GM12878 (cell line): ENCODE data around the gene URAD. TPM values are rescaled to one million over a fixed set of nuclear protein-coding genes. Genes with fewer than 3 reads are reported as not detected.

Source experiments
- ATAC-seq: fragments of 200-7000 bp; cut with Tn5 transposase; 3 replicates; pipeline ENCODE4 v1.9.1; 2020; ENCODE audit warnings: mild to moderate bottlenecking, moderate library complexity
- BruUV-seq: library from RNA; stranded (reverse); fragments of 400-500 nt; replicated peaks from 2 replicates; lab custom pipeline; 2021; lab: Mats Ljungman, UMichigan
- CTCF ChIA-PET: fragments of 300-600 bp; sonication (Branson Sonifier 250); formaldehyde crosslinking; extraction: SDS; loops from one replicate; lab custom pipeline; 2021; ENCODE audit warnings: inconsistent platforms; lab: Yijun Ruan, JAX
- POLR2A ChIA-PET: fragments of 350-600 bp; formaldehyde crosslinking; extraction: SDS; loops from one replicate; lab custom pipeline; 2021; ENCODE audit warnings: inconsistent platforms; lab: Charles Lee
- RAD21 ChIA-PET: fragments of 300-600 bp; sonication (Branson Sonifier 250); formaldehyde crosslinking; loops from one replicate; lab custom pipeline; 2023; ENCODE audit warnings: antibody characterized with exemption; ENCODE audit not compliant: unreplicated experiment; lab: Charles Lee
- SMC1A ChIA-PET: fragments of 300-600 bp; sonication (Branson Sonifier 250); formaldehyde crosslinking; loops from one replicate; lab custom pipeline; 2023; ENCODE audit not compliant: unreplicated experiment, uncharacterized antibody; lab: Charles Lee
- DNase-seq: peaks from one replicate; pipeline ENCODE4 v3.0.0-alpha.2; 2011; ENCODE audit warnings: low read depth, low spot score
- FAIRE-seq: peaks from 3 replicates; lab custom pipeline; 2011; peaks lifted over from hg19 to GRCh38; lab: Jason Lieb, UNC
- H2AFZ ChIP-seq: 2 replicates; pipeline ENCODE4 v1.6.0; 2011; ENCODE audit warnings: low read depth, low read length, control low read depth; ENCODE audit not compliant: control insufficient read depth
- H3K27ac ChIP-seq: 2 replicates; pipeline ENCODE4 v1.5.1; 2011; ENCODE audit warnings: control low read depth; ENCODE audit not compliant: control insufficient read depth, insufficient read depth
- H3K27me3 ChIP-seq, 2 experiments: replicated peaks in 1 of 2; 2 replicates each; pipeline versions ENCODE4 v1.6.0 to v1.6.1; 2011; ENCODE audit warnings: low read length in 1 of 2; ENCODE audit not compliant: control insufficient read depth in 2 of 2, insufficient read depth in 2 of 2
- H3K36me3 ChIP-seq, 2 experiments: 2 replicates each; pipeline ENCODE4 v1.5.1; 2011; ENCODE audit warnings: low read length in 1 of 2; ENCODE audit not compliant: control insufficient read depth in 2 of 2, insufficient read depth in 2 of 2
- H3K4me1 ChIP-seq: 2 replicates; pipeline ENCODE4 v1.6.1; 2011; ENCODE audit warnings: mild to moderate bottlenecking, low read length, moderate library complexity, mixed read lengths; ENCODE audit not compliant: control insufficient read depth, insufficient read depth
- H3K4me2 ChIP-seq: 2 replicates; pipeline ENCODE4 v1.6.0; 2011; ENCODE audit warnings: control low read depth; ENCODE audit not compliant: control insufficient read depth, insufficient read depth
- H3K4me3 ChIP-seq: fragments of 200-600 bp; sonication (generic); 2 replicates; pipeline ENCODE4 v1.5.1; 2016
- H3K79me2 ChIP-seq: 2 replicates; pipeline ENCODE4 v1.6.0; 2011; ENCODE audit warnings: low read length; ENCODE audit not compliant: control insufficient read depth, insufficient read depth
- H3K9ac ChIP-seq: 2 replicates; pipeline ENCODE4 v1.8.0; 2011; ENCODE audit warnings: low read length, control low read depth, mixed read lengths; ENCODE audit not compliant: control insufficient read depth, insufficient read depth
- H3K9me3 ChIP-seq: replicated peaks from 3 replicates; pipeline ENCODE4 v1.5.1; 2011; ENCODE audit warnings: mild to moderate bottlenecking, low read length; ENCODE audit not compliant: control insufficient read depth, insufficient read depth
- H4K20me1 ChIP-seq: 2 replicates; pipeline ENCODE4 v1.6.0; 2011; ENCODE audit not compliant: control insufficient read depth, insufficient read depth
- ASH2L ChIP-seq: fragments of 300-600, 200-600 bp; sonication (generic); IDR thresholded peaks from 2 replicates; pipeline ENCODE4 v1.6.1; 2017; ENCODE audit warnings: low read depth, mild to moderate bottlenecking, borderline replicate concordance
- BACH1 ChIP-seq: fragments of 450-650 bp; IDR thresholded peaks from 2 replicates; pipeline ENCODE4 v1.6.1; 2017; ENCODE audit warnings: mild to moderate bottlenecking, borderline replicate concordance
- CBX5 ChIP-seq: sonication (generic); IDR thresholded peaks from 2 replicates; pipeline ENCODE4 v1.6.1; 2016; ENCODE audit warnings: low read depth, moderate library complexity, mild to moderate bottlenecking, inconsistent platforms
- CEBPZ ChIP-seq: fragments of 150-350 bp; IDR thresholded peaks from 2 replicates; pipeline ENCODE4 v1.6.1; 2016; ENCODE audit warnings: low read depth, low read length
- EP300 ChIP-seq, 2 experiments: fragments of 150-350 bp in 1 of 2; IDR thresholded peaks; 2 replicates each; pipeline ENCODE4 v1.6.1; 2011 to 2012; ENCODE audit warnings: low read depth in 2 of 2, low read length in 2 of 2, borderline replicate concordance in 1 of 2, improper control_type of control experiment in 1 of 2, inconsistent platforms in 1 of 2; ENCODE audit not compliant: control insufficient read depth in 1 of 2
- IKZF1 ChIP-seq: fragments of 450-650 bp; conservative IDR thresholded peaks from 2 replicates; pipeline ENCODE4 v1.6.1; 2017; ENCODE audit warnings: antibody characterized with exemption, mild to moderate bottlenecking
- IRF4 ChIP-seq: IDR thresholded peaks from 2 replicates; pipeline ENCODE4 v1.6.1; 2011; ENCODE audit warnings: low read depth, low read length
- MAX ChIP-seq: IDR thresholded peaks from 2 replicates; pipeline ENCODE4 v1.6.1; 2012; ENCODE audit warnings: low read depth, low read length, improper control_type of control experiment
- PAX5 ChIP-seq: IDR thresholded peaks from 2 replicates; pipeline ENCODE4 v1.6.1; 2011; ENCODE audit warnings: low read depth, low read length, borderline replicate concordance
- PBX3 ChIP-seq: IDR thresholded peaks from 2 replicates; pipeline ENCODE4 v1.6.1; 2011; ENCODE audit warnings: mild to moderate bottlenecking, low read depth, low read length, moderate library complexity; ENCODE audit not compliant: insufficient replicate concordance
- RFX5 ChIP-seq: IDR thresholded peaks from 2 replicates; pipeline ENCODE4 v1.6.1; 2011; ENCODE audit warnings: low read depth, low read length, improper control_type of control experiment
- ZNF592 ChIP-seq: fragments of 450-650 bp; IDR thresholded peaks from 2 replicates; pipeline ENCODE4 v1.6.1; 2017; ENCODE audit warnings: mild to moderate bottlenecking, moderate library complexity
- ZNF622 ChIP-seq: fragments of 450-650 bp; IDR thresholded peaks from 2 replicates; pipeline ENCODE4 v1.6.1; 2017; ENCODE audit warnings: mild to moderate bottlenecking, inconsistent platforms
- ZZZ3 ChIP-seq: IDR thresholded peaks from 2 replicates; pipeline ENCODE4 v1.6.1; 2011; ENCODE audit warnings: low read depth; ENCODE audit not compliant: control insufficient read depth, insufficient read length
- WGBS: methylation state at CpG from one replicate; pipeline ENCODE4 v1.1.6; 2016; ENCODE audit warnings: low lambda C conversion rate; ENCODE audit not compliant: insufficient replicate concordance, insufficient coverage; ENCODE audit errors: missing lambda C conversion rate; 5-methylcytosine and 5-hydroxymethylcytosine counted together
- in situ Hi-C: fragments of 300-500 bp; cut with MboI; formaldehyde crosslinking; loops from 9 replicates; pipeline ENCODE4 v1.14.3; 2018; ENCODE audit warnings: mixed read lengths
- intact Hi-C: fragments of 100-400 bp; cut with micrococcal nuclease; formaldehyde crosslinking; loops from one replicate; pipeline ENCODE4 v1.14.2; 2022; ENCODE audit not compliant: unreplicated experiment
- polyA plus RNA-seq, 11 experiments: library from polyadenylated mRNA; depleted of rRNA in 4 of 11; unstranded in 6 of 11; stranded (reverse) in 5 of 11; fragments of >200 nt; fragmentation: Nextera tagmentation in 4 of 11; fragmentation: Illumina TruSeq in 1 of 11; extraction: Ambion mirVana in 4 of 11; extraction: Trizol in 1 of 11; gene quantifications; 1 replicate in 1 of 11; 2 replicates in 10 of 11; pipeline versions ENCODE4 v1.2.1 to v1.2.3, GENCODE V29; 2011 to 2016; ENCODE audit warnings: inconsistent platforms in 2 of 11, missing spikeins in 2 of 11, low read depth in 1 of 11
- total RNA-seq, 4 experiments: library from RNA; depleted of rRNA in 3 of 4; stranded (reverse); fragments of >200 nt in 3 of 4; fragmentation: Illumina TruSeq in 1 of 4; extraction: Trizol in 1 of 4; gene quantifications; 2 replicates each; pipeline versions ENCODE4 v1.2.1 to v1.2.3, GENCODE V29; 2013 to 2021

Gene URAD
- total and polyA plus RNA-seq, 10 of the 15 experiments (the other 5 are each of a cell fraction or from before 2014, with no cell fraction given) = not detected

- no peaks in the 10 kb centered on the region for H3K36me3 ChIP-seq
- POLR2A ChIA-PET = no interaction called here
- H3K79me2 ChIP-seq = no peaks in the 10 kb centered on the region
- no peaks in the 10 kb centered on the region for H4K20me1 ChIP-seq
- CTCF ChIA-PET = interaction anchor here (0.7 to 1.0 kb wide), 2 partner anchors 19 to 97 kb away, joined by 3 to 4 read pairs; no protein-coding TSS in a partner anchor
- no peak overlapping the region for H3K4me2 ChIP-seq
- RAD21 ChIA-PET = interaction anchor here (0.6 kb wide), 1 partner anchor 76 kb away, joined by 3 read pairs; no protein-coding TSS in a partner anchor
- no TSS peak for BruUV-seq
- FAIRE-seq = no peak
- no peaks in the 10 kb centered on the region for H3K9me3 ChIP-seq
- H3K27me3 ChIP-seq = peaks cover 19 to 26% of the 10 kb centered on the region in 2 experiments
- DNase-seq = no peak
- no peak overlapping the region for H2AFZ ChIP-seq
- WGBS = 13% methylated on average over 7 of the region's 7 CpGs
- no peak overlapping the region for H3K27ac ChIP-seq
- no peaks in the 10 kb centered on the region for H3K4me1 ChIP-seq
- no peak overlapping the region for H3K4me3 ChIP-seq
- no peak overlapping the region for H3K9ac ChIP-seq
- in situ Hi-C loops (no loop called here), intact Hi-C loops (no loop called here)
- ATAC-seq = no peak
- SMC1A ChIA-PET = interaction anchor here (1.5 kb wide), 1 partner anchor 11 kb away, joined by 4 read pairs; no protein-coding TSS in a partner anchor
- TF ChIP-seq ZZZ3 = no peak
- no peak for TF ChIP-seq BACH1
- TF ChIP-seq CBX5 = no peak
- no peak for TF ChIP-seq MAX
- TF ChIP-seq PAX5 = no peak
- TF ChIP-seq PBX3 = no peak
- TF ChIP-seq EP300 (IDR thresholded peaks at IDR 0.05; ENCODE audit: borderline replicate concordance in 1 of 2, control insufficient read depth in 1 of 2, low read depth in 2 of 2, low read length in 2 of 2) = no peak
- no peak for TF ChIP-seq ZNF592
- no peak for TF ChIP-seq RFX5
- TF ChIP-seq CEBPZ = no peak
- TF ChIP-seq IKZF1 = no peak
- no peak for TF ChIP-seq ASH2L
- no peak for TF ChIP-seq IRF4
- no peak for TF ChIP-seq ZNF622
Measured at GRCh38 chr13:27965343-27965739, 23.2 kb downstream of the URAD start.
